Occipital lobe (tissue), 2 donors: ENCODE measurements around the gene GNG13. TPM values are rescaled to one million over a fixed set of nuclear protein-coding genes. Genes with fewer than 3 reads are reported as not detected.
"Not testable (repeated sequence)": the region's sequence is repeated elsewhere in the genome, so short reads cannot be mapped to it uniquely, and the experiment has no call there.

Experiments used
- DNase-seq: peaks from one replicate; lab custom pipeline; 2025; lab: John Stamatoyannopoulos, UW
- total RNA-seq: library from RNA; depleted of rRNA; stranded (reverse); fragments of >200 nt; gene quantifications from one replicate; pipeline ENCODE4 v1.2.3, GENCODE V29; 2014

The GNG13 gene
- total RNA-seq, 1 donor from 2014 or later, result not detected

DNA sequence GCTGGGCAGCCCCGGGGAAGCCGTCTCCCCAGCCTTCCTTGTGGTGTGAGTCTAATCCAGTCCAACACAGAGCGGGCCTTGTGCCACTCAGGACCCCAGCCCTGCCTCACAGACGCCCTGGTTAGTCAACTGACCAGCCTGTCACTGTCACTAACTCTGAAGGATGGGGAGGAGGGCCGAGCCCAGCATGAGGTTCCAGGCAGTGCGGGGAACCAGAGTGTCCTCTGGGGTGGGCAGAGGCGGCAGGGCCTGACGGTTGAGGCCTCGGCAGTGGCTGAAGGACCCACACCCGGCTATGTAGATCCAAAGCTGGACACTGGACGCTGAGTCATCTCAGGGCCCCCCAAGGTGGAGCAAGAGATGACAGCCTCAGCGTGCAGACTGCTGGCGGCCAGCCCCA is 21.0 kb downstream of the GNG13 start:
- no peak for DNase-seq

DNA sequence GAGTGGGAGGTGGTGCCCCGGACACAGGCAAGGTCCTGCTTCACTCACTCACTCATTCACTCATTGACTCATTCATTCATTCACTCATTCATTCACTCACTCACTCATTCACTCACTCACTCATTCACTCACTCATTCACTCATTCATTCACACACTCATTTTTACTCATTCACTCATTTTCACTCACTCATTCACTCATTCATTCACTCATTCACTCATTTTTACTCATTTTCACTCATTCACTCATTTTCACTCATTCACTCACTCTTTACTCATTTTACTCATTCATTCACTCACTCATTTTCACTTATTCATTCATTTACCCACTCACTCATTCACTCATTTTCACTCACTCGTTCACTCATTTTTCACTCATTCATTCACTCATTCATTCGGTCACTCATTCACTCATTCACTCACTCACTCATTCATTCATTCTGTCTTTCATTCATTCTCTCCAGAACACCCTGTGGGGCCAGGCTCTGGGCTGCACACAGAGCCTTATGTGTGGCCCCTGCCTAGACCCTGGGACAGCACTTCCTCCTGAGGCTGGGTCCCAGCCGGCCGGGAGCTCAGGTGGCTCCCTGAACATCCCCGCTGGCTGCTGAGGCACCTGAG is 21.5 kb downstream of the GNG13 start:
- DNase-seq, result no peak

DNA sequence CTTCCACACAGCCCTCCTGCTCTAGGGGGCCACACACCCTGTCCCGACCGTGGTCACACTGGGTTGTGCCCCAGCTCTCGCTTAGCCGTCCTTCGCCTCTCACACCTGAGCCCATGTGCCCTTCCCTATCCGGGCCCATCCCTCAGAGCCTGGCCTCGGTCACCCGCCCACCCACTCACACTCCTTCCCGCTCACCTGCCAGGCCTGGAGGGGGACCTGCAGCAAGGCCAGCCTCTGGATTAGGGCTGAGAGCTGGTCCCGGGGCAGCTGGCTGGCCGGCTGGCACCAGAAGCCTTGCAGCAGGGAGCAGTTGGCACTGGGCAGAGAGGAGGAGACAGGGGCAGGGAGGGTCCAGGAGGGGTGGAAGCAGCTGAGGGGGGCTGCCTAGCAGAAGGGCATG is 22.1 kb downstream of the GNG13 start:
- DNase-seq, result no peak

DNA sequence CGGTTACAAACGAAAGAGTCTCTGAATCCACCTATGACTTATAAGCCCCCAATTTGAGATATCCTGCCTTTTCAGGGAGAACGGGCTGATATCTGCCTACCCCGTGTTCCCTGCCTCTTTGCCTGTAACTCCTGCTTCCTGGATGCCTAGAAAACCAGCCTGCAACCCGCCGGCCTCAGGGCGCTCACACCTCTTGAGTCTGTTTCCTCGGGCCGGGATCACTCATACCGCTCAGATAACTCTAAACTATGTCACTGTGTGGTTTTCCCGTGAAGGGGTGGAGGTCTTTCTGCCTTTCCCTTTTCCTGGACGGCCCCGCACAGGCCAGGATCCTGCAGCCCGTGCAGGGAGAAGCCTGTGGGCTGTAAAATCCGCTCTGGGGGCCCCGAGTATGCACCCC is 22.7 kb downstream of the GNG13 start:
- no peak for DNase-seq

DNA sequence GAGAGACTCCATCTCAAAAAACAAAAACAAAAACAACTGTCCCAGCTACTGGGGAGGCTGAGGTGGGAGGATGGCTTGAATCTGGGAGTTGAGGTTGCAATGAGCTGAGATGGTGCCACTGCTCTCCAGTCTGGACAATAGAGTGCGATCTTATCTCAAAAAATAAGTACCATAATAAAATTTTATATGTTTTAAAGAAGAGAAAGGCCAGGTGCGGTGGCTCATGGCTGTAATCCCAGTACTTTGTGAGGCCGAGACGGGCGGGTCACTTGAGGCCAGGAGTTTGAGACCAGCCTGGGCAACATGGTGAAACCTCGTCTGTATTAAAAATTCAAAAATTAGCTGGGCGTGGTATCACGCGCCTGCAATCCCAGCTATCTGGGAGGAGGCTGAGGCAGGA is 23.7 kb downstream of the GNG13 start:
- DNase-seq, result no peak

DNA sequence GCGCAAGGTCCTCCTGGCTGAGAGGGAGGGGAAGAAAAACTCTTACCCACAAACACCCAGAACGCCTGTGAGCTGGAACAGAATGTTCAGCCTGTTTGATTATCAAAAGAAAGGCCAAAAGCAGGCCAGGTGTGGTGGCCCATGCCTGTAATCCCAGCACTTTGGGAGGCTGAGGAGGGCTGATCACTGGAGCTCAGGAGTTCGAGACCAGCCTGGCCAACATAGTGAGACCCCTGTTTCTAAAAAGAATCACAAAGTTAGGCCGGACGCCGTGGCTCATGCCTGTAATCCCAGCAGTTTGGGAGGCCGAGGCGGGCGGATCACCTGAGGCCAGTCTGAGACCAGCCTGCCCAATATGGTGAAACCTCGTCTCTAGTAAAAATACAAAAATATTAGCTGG is 24.2 kb downstream of the GNG13 start:
- not testable (repeated sequence) for DNase-seq

DNA sequence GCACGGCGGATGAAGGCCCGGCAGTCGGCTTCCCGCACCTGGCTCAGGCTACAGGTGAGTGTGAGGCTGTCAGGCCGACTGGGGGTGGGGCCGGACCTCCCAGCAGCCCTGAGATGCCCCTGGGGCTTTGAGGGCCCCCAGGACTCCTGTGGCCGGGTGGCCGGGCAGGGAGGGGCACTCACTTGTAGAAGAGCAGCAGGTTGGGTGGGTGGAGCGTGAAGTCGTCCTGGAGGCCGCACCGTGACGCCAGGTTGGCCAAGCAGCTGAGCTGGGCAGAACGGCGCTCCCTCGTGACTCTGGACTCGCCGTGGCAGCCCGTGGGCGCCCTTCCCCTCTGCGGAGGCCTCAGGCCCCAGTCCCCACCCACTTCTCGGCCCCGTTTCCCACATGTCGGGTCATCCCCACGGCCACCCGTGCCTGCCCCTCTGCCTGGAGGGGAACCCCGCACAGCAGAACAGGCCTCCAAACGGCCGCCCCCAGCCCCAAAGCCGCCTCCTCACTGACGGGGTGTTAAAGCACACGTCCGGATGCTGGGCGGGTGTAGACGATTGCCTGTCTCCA is 25.2 kb downstream of the GNG13 start:
- no peak for DNase-seq

DNA sequence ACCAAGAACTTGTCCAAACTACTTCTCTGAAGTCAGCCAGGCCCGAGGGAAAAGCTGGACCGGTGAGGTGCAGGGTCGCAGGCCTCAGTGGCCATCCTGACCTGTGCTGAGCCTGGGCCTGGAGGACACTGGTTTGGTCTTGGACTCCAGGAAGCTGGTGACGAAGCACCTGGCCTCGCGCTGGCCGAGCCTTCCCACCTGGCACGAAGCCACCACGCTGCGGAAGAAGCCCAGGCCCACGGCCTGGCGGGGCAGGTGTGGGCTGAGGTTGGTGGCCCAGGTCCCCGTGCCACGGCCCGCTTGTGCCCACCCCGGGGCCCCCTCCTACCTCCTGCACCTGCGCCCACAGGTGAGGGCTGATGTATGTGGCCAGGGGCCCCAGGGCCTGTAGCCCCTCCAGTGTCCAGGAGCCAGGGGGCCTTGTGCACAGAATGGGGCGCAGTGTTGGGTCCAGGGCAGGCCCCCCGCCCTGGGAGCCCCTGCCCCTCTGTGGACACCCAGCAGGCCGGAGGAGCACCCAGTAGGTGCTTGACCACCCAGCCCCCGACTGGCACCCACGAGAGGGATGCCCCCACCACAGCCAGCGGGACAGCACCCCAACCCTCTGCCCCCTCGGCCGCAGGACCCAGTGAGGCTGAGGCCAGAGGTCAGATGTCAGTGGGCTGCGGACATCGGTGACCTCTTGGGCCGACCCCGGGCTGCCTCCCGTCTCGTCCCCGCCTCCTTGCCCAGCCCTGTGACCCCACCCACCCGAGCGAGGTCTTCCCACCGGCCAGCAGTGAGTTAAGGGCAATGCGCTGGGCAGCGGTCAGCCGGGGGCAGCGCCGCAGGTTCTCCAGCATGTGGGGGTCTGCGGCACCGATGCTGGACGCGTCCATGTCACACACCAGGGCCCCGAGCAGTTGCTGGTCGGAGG is 26.2 kb downstream of the GNG13 start:
- no peak for DNase-seq

DNA sequence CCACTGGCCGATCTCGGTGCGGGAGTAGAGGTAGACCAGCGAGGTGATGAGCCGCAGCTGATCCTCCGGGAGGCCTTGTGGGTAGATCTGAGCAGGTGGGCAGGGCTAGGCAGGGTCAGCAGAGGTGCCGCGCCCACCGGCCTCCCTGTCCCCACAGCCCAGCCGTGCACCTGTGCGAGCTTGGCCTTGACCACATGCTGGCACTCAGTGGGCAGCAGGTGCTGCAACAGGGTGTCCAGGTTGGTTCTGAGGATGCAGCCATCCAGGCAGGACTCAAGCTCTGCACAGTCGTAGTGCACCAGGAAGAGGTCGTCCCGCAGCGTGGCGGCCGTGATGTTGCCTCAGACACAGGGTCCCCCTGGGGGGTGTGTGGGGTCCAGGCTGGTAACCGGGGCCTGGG is 27.6 kb downstream of the GNG13 start:
- DNase-seq, result no peak

DNA sequence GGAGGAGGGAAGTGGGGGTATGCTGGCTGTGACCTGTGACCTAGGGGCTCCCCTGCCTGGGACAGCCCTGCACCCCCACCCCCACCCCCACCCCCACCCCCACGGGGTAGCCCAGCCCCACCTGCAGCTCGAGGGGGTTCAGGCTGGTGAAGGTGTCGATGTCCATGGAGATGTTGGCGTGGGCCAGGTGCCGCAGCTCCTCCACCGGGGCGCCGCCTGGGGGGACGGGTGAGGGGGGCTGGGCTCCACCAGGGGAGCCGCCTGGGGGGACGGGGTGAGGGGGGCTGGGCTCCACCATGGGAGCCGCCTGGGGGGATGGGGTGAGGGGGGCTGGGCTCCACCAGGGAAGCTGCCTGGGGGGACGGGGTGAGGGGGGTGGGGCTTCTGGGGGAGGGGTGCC is 30.1 kb downstream of the GNG13 start:
- no peak for DNase-seq

DNA sequence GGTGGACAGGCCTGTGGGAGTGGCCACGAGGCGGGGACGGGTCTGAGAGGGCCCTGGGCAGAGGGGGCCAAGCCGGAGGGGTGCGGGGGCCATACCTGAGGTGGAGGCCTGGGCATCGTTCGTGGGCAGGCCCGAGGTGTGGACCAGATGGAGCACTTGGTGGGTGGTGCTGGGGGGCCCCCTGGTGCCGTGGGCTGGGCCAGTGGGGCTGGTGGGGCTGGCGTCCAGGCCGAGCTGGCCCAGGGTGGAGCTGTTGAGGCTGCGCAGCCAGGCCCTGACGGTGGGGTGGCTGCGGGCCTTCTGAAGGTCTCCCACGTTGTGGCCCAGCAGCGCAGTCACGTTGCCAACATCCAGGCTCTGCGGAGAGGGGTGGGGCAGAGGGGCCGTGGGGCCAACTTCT is 30.6 kb downstream of the GNG13 start:
- DNase-seq, result no peak

DNA sequence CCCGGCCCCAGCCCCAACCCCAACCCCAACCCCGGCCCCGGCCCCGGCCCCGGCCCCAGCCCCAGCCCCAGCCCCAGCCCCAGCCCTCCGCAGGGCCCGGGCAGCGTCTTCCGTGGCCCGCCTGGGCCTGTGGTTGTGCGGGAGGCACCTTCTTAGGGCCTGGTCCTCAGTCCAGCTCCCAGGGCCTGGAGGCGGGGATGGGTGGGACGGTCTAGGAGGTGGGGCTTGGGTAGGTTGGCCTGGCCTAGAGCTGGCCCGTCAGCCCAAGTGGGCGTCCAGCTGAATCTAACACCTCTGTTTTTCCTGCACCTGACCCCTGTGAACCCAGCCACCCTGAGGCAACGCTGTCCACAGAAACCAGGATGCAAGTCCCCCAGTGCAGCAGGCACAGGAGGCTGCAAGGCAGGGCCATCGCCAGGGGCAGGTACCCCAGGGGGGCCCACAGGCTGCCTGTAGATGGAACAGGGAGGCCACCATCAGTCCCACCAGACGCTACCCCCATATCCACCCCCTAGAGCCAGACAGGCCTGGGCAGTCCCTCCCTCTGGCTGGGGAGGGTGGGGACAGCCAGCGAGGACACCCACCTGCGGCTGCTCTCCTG is 31.2 kb downstream of the GNG13 start:
- no peak for DNase-seq

DNA sequence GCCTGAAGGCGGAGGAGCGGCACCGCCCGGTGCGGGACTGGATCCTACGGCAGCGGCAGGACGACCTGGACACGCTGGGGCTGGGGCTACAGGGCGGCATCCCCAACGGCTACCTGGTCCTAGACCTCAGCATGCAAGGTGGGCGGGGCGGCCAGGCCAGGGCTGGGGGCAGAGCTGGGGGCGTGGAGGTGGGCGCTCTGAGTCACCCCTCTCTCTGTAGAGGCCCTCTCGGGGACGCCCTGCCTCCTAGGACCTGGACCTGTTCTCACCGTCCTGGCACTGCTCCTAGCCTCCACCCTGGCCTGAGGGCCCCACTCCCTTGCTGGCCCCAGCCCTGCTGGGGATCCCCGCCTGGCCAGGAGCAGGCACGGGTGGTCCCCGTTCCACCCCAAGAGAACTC is 32.1 kb downstream of the GNG13 start:
- DNase-seq, result no peak

DNA sequence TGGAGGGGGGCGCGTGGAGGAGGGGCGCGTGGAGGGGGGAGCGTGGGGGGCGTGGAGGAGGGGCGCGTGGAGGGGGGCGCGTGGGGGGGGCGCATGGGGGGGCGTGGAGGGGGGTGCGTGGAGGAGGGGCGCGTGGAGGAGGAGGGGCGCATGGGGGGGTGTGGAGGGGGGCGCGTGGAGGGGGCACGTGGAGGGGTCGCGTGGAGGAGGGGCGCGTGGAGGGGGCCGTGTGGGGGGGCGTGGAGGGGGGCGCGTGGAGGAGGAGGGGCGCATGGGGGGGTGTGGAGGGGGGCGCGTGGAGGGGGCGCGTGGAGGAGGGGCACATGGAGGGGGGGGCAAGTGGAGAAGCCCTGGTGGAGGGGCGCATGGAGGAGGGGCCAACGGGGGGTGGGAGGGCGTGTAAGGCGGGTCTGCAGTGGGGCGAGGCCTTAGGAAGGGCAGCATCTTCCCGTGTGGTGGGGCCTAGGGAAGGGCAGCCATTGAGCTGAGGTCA is 32.7 kb downstream of the GNG13 start:
- no peak for DNase-seq

DNA sequence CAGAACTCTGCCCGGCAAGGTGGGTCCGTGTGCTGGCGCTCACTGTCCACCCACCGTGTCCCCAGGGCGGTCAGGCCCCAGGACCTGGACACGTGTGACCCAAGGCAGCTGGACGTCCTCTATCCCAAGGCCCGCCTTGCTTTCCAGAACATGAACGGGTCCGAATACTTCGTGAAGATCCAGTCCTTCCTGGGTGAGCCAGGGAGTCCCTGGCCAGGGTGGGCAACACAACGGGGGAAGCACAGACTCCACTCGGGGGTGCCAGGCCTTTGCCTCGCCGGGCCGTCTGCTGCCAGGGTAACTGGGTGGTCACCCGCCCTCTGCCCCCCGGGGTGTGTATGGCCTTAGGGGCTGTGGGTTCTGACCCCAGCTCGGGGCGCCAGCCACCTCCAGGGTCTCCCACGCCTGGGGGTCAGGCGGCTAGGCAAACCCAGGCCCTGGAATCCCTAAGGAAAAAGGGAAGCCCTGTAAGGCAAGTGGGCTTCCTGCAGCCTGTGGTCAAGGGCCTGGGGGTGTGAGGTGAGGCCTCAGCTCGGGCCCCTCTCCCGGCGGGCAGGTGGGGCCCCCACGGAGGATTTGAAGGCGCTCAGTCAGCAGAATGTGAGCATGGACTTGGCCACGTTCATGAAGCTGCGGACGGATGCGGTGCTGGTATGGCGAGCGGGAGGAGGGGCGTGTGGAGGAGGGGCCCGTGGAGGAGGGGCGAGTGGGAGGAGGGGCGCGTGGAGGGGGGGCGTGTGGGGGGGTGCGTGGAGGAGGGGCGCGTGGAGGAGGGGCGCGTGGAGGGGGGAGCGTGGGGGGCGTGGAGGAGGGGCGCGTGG is 33.5 kb downstream of the GNG13 start:
- no peak for DNase-seq

DNA sequence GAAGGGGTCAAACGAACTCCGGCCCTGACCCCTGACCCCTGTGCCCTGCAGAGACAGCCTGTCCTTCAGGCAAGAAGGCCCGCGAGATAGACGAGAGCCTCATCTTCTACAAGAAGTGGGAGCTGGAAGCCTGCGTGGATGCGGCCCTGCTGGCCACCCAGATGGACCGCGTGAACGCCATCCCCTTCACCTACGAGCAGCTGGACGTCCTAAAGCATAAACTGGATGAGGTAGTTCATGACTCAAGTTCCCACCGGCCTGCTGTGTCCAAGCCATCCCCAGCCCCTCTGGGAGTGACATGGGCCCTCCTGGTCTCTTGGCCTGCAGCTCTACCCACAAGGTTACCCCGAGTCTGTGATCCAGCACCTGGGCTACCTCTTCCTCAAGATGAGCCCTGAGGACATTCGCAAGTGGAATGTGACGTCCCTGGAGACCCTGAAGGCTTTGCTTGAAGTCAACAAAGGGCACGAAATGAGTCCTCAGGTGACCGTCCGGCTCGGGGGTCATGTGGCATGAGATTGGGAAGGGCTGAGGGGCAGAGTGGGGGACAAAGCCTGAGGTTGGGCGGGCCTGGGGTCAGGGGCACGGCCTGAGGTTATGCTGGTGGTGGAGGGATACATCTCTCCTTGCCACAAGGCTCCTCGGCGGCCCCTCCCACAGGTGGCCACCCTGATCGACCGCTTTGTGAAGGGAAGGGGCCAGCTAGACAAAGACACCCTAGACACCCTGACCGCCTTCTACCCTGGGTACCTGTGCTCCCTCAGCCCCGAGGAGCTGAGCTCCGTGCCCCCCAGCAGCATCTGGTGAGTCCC is 34.3 kb downstream of the GNG13 start:
- DNase-seq, result no peak

DNA sequence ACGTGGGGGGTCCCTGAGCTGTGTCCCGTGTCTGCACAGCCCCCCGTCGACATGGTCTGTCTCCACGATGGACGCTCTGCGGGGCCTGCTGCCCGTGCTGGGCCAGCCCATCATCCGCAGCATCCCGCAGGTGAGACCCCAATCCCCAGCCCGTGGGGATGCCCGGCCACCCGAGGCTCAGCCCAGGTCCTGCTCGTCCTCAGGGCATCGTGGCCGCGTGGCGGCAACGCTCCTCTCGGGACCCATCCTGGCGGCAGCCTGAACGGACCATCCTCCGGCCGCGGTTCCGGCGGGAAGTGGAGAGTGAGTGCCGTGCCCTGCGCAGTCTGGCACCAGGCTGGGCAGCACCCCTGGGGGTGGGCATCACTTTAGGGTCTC is 35.1 kb downstream of the GNG13 start:
- DNase-seq, result no peak

DNA sequence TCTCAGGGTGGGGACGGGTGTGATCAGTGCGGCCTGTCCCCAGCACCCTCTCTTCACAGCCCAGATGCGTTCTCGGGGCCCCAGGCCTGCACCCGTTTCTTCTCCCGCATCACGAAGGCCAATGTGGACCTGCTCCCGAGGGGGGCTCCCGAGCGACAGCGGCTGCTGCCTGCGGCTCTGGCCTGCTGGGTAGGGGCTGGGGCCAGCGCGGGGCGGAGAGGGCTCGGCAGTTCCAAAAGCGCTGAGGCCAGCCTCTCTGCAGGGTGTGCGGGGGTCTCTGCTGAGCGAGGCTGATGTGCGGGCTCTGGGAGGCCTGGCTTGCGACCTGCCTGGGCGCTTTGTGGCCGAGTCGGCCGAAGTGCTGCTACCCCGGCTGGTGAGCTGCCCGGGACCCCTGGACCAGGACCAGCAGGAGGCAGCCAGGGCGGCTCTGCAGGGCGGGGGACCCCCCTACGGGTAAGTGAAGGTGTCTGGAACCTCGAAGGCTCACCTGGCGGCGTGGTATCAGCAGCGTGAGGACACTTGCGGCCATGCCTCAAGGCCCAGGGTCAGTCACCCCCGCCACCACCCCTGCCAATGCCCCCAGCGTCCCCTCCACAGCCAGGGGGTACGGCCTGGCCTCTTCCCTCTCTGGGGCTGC is 35.6 kb downstream of the GNG13 start:
- DNase-seq, result no peak

DNA sequence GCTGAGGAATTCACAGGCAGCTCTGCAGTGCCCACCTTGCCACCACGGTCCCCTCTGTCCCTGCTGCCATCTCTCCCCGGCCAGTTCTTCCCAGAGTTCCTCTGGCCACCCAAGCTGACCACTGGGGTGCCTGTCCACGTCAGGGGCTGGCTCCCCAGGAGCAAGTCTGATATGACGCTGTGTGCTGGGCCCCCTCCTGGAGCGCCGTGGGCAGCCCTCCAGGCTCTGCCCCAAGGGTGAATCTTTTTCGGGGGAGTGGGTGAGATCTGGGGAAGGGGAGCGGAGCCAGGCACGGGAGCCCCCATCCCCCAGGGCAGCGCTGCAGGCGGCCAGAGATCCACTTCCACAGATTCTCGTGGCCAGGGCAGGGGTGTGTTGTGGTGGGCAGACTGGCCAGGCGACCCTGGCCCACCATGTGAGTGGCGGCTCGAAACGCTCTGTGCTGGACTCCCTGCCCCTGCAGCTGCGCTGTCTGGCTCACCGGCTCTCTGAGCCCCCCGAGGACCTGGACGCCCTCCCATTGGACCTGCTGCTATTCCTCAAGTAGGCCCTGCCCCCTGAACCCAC is 36.3 kb downstream of the GNG13 start:
- no peak for DNase-seq
